Upper lobe of left lung (tissue), 6 donors: ENCODE data around the gene AAR2. TPM values are rescaled to one million over a fixed set of nuclear protein-coding genes. Genes with fewer than 3 reads are reported as not detected.

Source experiments
- ATAC-seq, 2 donors: fragments of 200-7000 bp; cut with Tn5 transposase; one replicate each; pipeline ENCODE4 v1.9.1; 2022; ENCODE audit warnings: mild to moderate bottlenecking in 2 of 2, moderate library complexity in 2 of 2; ENCODE audit not compliant: low FRiP score in 2 of 2
- DNase-seq, 2 donors: peaks; one replicate each; pipeline ENCODE4 v3.0.0-alpha.2; 2019 to 2020
- H3K27ac ChIP-seq, 4 donors: fragments of 200-600 bp; sonication (generic); one replicate each; pipeline ENCODE4 v1.5.1; 2016 to 2019
- H3K27me3 ChIP-seq, 4 donors: fragments of 200-600 bp; sonication (generic); one replicate each; pipeline ENCODE4 v1.5.1; 2017 to 2019
- H3K36me3 ChIP-seq, 4 donors: fragments of 200-600 bp; sonication (generic); one replicate each; pipeline ENCODE4 v1.5.1; 2016 to 2019
- H3K4me1 ChIP-seq, 4 donors: fragments of 200-600 bp; sonication (generic); one replicate each; pipeline ENCODE4 v1.5.1; 2018 to 2019
- H3K4me3 ChIP-seq, 4 donors: fragments of 200-600 bp; sonication (generic); one replicate each; pipeline ENCODE4 v1.5.1; 2017 to 2019; ENCODE audit warnings: mild to moderate bottlenecking in 2 of 4, moderate library complexity in 1 of 4
- H3K9me3 ChIP-seq, 4 donors: fragments of 200-600 bp; sonication (generic); one replicate each; pipeline ENCODE4 v1.5.1; 2018 to 2019
- CTCF ChIP-seq, 6 experiments: fragments of 450-650 bp in 4 of 6; fragments of 200-600 bp in 2 of 6; sonication (generic) in 2 of 6; IDR thresholded peaks; one replicate each; pipeline ENCODE4 v1.5.1; 2016 to 2019; ENCODE audit warnings: antibody characterized with exemption in 6 of 6
- EP300 ChIP-seq, 4 donors: sonication (generic); formaldehyde crosslinking; IDR thresholded peaks; one replicate each; pipeline ENCODE4 v1.5.1; 2017; ENCODE audit warnings: antibody characterized with exemption in 4 of 4, control low read depth in 2 of 4
- POLR2A ChIP-seq, 4 donors: fragments of 450-650 bp; IDR thresholded peaks; one replicate each; pipeline ENCODE4 v1.5.1; 2016 to 2017; ENCODE audit warnings: antibody characterized with exemption in 4 of 4, mild to moderate bottlenecking in 2 of 4
- POLR2AphosphoS5 ChIP-seq, 2 donors: sonication (generic); formaldehyde crosslinking; IDR thresholded peaks; one replicate each; pipeline ENCODE4 v1.5.1; 2017; ENCODE audit warnings: antibody characterized with exemption in 2 of 2
- WGBS, 2 donors: methylation state at CpG; one replicate each; pipeline ENCODE4 v1.1.5; 2017 to 2018; 5-methylcytosine and 5-hydroxymethylcytosine counted together
- total RNA-seq, 6 donors: library from RNA; depleted of rRNA in 4 of 6; stranded (reverse); fragments of >200 nt in 4 of 6; gene quantifications; one replicate each; pipeline versions ENCODE4 v1.1.0 to v1.2.1, GENCODE V29; 2016 to 2021
- donor health status: DM: no; HTN: no; CAD: no; lungs with moderate emphysema.
- donor health status: DM: no; HTN: yes; CAD: no; lungs with severe emphysema.

Gene AAR2
- total RNA-seq, 6 donors from 2014 or later, result 19.9 to 42.0 (median 25.3) TPM

GRCh38 chr20:36251426-36251825, 15.1 kb downstream of the AAR2 start:
- WGBS, 2 donors, result 92 to 94% methylated on average over 5 of the region's 5 CpGs
- no peaks in the 10 kb centered on the region for H3K27me3 ChIP-seq
- no peaks in the 10 kb centered on the region for H3K4me1 ChIP-seq
- H3K27ac ChIP-seq, result no peak overlapping the region
- peaks cover 20 to 89% (median 51%) of the 10 kb centered on the region in 4 donors for H3K36me3 ChIP-seq
- ATAC-seq (no peak), DNase-seq (no peak)
- no peaks in the 10 kb centered on the region for H3K9me3 ChIP-seq
- no peak overlapping the region for H3K4me3 ChIP-seq
- TF ChIP-seq EP300 (IDR thresholded peaks at IDR 0.05) (no peak), CTCF (IDR thresholded peaks at IDR 0.05) (no peak), POLR2A (IDR thresholded peaks at IDR 0.05) (no peak), POLR2AphosphoS5 (IDR thresholded peaks at IDR 0.05) (no peak)

GRCh38 chr20:36252511-36252910, 16.2 kb downstream of the AAR2 start:
- H3K27ac ChIP-seq, result no peak overlapping the region
- no peak overlapping the region for H3K4me3 ChIP-seq
- 98 to 99% methylated on average over 3 of the region's 3 CpGs for WGBS, 2 donors
- H3K4me1 ChIP-seq, result no peaks in the 10 kb centered on the region
- DNase-seq, result no peak
- H3K36me3 ChIP-seq, result peaks cover 22 to 86% (median 50%) of the 10 kb centered on the region in 4 donors
- no peaks in the 10 kb centered on the region for H3K9me3 ChIP-seq
- no peak for ATAC-seq
- no peaks in the 10 kb centered on the region for H3K27me3 ChIP-seq
- TF ChIP-seq POLR2A (IDR thresholded peaks at IDR 0.05) (no peak), CTCF (IDR thresholded peaks at IDR 0.05) (no peak), EP300 (IDR thresholded peaks at IDR 0.05) (no peak), POLR2AphosphoS5 (IDR thresholded peaks at IDR 0.05) (no peak)

- Histone ChIP-seq H3K9me3 (no peaks in the 10 kb centered on the region), H3K4me1 (no peaks in the 10 kb centered on the region), H3K36me3 (peaks cover 22 to 81% (median 47%) of the 10 kb centered on the region in 4 donors), H3K27me3 (no peaks in the 10 kb centered on the region), H3K27ac (no peak overlapping the region), H3K4me3 (no peak overlapping the region)
- no peak for TF ChIP-seq CTCF (IDR thresholded peaks at IDR 0.05)
- no peak for TF ChIP-seq POLR2A (IDR thresholded peaks at IDR 0.05)
- TF ChIP-seq EP300 (IDR thresholded peaks at IDR 0.05), result no peak
- TF ChIP-seq POLR2AphosphoS5 (IDR thresholded peaks at IDR 0.05), result no peak
- DNase-seq (no peak), ATAC-seq (no peak)
- 89 to 94% methylated on average over 9 of the region's 9 CpGs for WGBS, 2 donors
Observed at GRCh38 chr20:36253036-36253435, 16.8 kb downstream of the AAR2 start.

GRCh38 chr20:36254076-36254475, 17.8 kb downstream of the AAR2 start:
- ATAC-seq (no peak), DNase-seq (no peak)
- WGBS, 2 donors, result 84% methylated on average over 2 of the region's 2 CpGs
- H3K27ac ChIP-seq, result no peak overlapping the region
- H3K27me3 ChIP-seq, result no peaks in the 10 kb centered on the region
- peaks cover 22 to 70% (median 39%) of the 10 kb centered on the region in 4 donors for H3K36me3 ChIP-seq
- TF ChIP-seq CTCF (IDR thresholded peaks at IDR 0.05) (no peak), POLR2A (IDR thresholded peaks at IDR 0.05) (no peak), EP300 (IDR thresholded peaks at IDR 0.05) (no peak), POLR2AphosphoS5 (IDR thresholded peaks at IDR 0.05) (no peak)
- no peak overlapping the region for H3K4me3 ChIP-seq
- H3K4me1 ChIP-seq, result no peaks in the 10 kb centered on the region
- no peaks in the 10 kb centered on the region for H3K9me3 ChIP-seq

- H3K4me1 ChIP-seq, result no peaks in the 10 kb centered on the region
- no peak for ATAC-seq
- WGBS, 2 donors, result 95 to 99% methylated on average over 10 to 12 of the region's 12 CpGs
- TF ChIP-seq CTCF (IDR thresholded peaks at IDR 0.05) (no peak), POLR2A (IDR thresholded peaks at IDR 0.05) (no peak), EP300 (IDR thresholded peaks at IDR 0.05) (no peak), POLR2AphosphoS5 (IDR thresholded peaks at IDR 0.05) (no peak)
- H3K27me3 ChIP-seq, result no peaks in the 10 kb centered on the region
- DNase-seq, result no peak
- H3K9me3 ChIP-seq, result no peaks in the 10 kb centered on the region
- H3K4me3 ChIP-seq, result no peak overlapping the region
- no peak overlapping the region for H3K27ac ChIP-seq
- peaks cover 18 to 56% (median 35%) of the 10 kb centered on the region in 4 donors for H3K36me3 ChIP-seq
Observed at GRCh38 chr20:36255445-36255844, 19.2 kb downstream of the AAR2 start.
